ENCODE results near the gene TMEM50B. TPM values are rescaled to one million over a fixed set of nuclear protein-coding genes. Genes with fewer than 3 reads are reported as not detected.
"Not testable (repeated sequence)": the region's sequence is repeated elsewhere in the genome, so short reads cannot be mapped to it uniquely, and the experiment has no call there.

TMEM50B gene
- 7.0 and 8.0 TPM in 2 replicates for total RNA-seq (2014; rRNA removed; shearing (Covaris generic))

DNA sequence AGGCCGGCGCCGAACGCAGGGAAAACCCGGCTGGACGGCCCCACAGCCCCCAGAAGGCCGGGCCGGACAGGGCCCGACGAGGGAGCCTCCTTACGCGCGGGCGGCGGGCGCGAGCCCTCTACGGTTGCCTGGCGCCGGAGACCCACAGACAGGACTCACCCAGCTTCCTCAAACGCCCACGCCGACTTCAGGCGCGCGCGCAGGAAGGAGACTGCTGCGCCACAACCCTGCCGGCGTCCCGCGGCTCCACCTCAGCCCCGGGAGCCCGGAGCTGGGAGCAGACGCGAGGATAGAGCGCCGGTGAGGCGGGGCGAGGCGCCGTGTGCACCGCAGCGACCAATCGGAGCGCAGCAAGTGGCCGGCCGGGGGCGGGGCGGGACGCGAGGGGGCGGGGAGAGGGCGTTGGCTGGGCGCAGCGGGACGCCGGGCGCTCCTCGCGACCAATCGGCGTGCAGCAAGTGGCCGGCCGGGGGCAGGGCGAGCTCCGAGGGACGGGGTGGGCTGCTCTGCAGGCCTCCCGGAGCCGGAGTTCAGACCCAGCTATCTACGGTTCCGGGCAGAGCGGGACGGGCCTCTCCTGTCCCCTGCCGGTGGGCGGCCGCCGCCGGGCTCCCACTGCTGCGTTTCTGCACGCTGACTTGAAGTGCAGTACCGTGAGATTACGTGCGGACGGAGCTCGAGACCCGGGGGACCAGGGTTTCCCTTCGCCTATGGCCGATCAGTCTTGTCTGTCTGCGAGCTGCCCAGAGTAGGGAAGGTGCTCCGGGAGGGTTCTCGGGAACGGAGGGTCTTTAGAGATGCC lies at the start of gene TMEM50B:
TMEM50B (minus strand) TSS at position 296 of the 802 bp plus-strand sequence. CDS start 11,089 bp downstream, outside the sequence.
- DNase-seq (ENCODE audit: low spot score) = peak; percentile 86

DNA sequence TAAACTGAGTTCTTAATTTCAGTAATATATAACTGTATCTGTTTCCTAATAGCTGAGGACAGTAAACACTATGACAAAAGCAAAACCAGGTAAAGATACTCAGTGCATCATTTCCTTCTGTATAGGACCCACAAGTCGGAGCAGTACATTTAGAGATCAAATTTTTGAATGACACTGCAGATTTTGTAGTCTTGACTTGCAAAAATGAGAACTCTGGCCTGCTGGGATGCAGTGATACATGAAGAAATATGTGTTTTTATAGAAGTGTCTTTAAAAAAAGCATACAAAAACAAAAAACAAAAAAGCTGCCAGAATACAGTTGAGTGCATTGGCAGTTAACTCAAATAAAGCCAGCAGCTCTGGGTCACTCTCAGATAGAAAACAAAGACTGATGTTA lies 43.2 kb upstream of the TMEM50B start:
- DNase-seq (ENCODE audit: low spot score) = no peak

DNA sequence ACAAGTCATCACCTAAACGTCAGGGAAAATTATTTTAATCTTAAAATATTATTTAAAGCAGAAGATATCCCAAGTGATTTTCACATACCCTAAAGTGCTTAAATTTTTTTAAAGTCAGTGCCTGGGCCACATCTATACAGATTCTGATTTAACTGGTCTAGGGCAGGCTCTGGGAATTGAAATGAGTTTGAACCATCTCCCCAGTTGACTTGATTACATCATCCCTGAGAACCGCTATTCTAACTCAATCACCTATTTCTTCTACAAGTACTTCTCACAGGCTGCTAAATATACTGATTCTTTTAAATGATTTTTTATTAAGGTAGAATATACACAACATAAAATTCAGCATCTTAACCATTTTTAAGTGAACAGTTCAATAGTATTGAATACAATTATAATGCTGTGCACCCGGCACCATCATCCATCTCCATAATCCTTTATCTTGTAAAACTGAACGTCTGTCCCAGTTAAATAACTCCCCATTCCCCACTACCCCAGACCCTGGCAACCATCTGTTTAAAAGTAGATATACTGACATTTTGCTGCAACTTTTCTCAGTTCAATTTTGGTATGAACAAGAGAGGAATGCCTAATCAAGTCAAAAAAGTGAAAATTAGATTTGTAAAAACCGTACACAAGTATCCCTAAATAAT lies 42.7 kb upstream of the TMEM50B start:
- DNase-seq (ENCODE audit: low spot score) = no peak

- no peak for DNase-seq (ENCODE audit: low spot score)
These were observed 39.1 kb upstream of the TMEM50B start for GRCh38 chr21:33518899-33519298.

GRCh38 chr21:33514229-33514628 lies 34.5 kb upstream of the TMEM50B start:
- DNase-seq (ENCODE audit: low spot score) = no peak

DNA sequence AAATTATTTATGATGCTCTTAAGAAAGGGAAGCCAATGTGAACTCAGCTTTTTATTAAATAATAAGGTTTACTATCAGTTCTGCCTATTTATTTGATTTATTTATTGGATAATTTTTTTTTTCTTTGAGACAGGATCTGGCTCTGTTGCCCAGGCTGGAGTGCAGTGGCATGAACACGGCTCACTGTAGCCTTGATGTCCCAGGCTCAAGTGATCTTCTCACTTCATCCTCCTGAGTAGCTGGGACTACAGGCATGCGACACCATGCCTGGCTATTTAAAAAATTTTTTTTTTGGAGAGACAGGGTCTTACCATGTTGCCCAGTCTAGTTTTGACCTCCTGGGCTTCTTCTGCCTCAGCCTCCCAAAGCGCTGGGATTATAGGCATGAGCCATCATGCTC lies 32.7 kb upstream of the TMEM50B start:
- DNase-seq (ENCODE audit: low spot score) = no peak

DNA sequence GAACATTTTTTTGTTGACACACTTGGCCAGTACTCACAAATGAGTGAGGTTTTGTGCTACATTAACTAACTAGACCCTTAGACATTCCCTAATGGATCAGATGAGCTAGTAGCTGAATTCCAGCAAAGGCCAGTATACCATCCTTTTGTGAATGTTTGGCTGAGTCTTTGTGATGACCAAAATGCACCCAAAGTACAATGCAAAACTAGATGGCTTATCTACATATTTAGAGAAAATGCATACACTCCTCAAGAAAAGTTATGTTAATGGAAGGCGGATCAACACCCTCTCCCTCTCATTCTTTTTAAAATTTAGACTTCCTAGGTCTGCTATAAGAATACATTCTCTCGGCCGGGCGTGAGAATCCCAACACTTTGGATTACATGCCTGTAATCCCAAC lies 31.9 kb upstream of the TMEM50B start:
- DNase-seq (ENCODE audit: low spot score) = no peak

DNA sequence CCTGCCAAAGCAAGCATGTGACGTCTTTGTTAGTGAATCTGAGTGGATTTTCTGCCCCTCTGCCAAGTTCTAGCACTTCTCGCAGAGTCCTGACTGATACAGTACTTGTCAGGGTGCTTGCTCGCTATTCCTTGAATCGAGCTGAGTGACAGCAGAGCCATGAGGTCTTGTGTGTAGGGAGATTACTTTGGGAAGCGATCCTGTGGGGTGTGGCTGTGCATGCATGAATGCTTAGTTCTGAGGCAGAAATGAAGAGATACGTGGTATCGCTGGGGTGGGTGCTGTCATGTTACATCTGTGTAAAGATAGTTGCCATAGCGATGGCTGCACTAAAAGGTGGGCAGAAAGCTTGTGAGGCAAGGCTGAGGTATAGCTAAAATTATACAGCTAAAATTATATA lies 31.1 kb upstream of the TMEM50B start:
- DNase-seq (ENCODE audit: low spot score) = no peak

GRCh38 chr21:33507003-33507402 lies 27.2 kb upstream of the TMEM50B start:
- DNase-seq (ENCODE audit: low spot score) = not testable (repeated sequence)

- DNase-seq (ENCODE audit: low spot score) = no peak
These were observed 26.1 kb upstream of the TMEM50B start for GRCh38 chr21:33505833-33506232.

DNA sequence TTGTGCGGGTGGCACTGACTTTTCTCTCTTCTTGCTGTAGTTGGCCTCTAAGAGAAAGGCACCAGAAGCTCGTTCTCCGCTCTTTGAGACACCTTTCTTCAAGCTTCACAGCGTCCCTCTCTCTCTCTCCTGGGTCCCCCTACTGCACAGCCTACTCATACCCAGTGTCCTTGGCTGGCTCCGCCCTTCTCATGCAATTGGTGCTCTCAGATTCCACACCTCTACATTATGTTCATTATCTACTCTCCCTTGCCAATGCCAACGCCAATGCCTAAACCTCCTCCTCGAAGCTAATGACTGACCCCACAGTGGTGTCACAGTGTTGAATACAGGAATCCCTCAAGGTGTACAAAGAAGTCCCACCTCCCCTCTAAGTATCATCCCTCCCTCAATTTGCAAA lies 16.6 kb upstream of the TMEM50B start:
- DNase-seq (ENCODE audit: low spot score) = no peak

- no peak for DNase-seq (ENCODE audit: low spot score)
These were observed 16.0 kb upstream of the TMEM50B start for GRCh38 chr21:33495743-33496142.

GRCh38 chr21:33493756-33494155 lies 14.0 kb upstream of the TMEM50B start:
- DNase-seq (ENCODE audit: low spot score) = no peak

- DNase-seq (ENCODE audit: low spot score) = no peak
These were observed 12.8 kb upstream of the TMEM50B start for GRCh38 chr21:33492571-33492970.

DNA sequence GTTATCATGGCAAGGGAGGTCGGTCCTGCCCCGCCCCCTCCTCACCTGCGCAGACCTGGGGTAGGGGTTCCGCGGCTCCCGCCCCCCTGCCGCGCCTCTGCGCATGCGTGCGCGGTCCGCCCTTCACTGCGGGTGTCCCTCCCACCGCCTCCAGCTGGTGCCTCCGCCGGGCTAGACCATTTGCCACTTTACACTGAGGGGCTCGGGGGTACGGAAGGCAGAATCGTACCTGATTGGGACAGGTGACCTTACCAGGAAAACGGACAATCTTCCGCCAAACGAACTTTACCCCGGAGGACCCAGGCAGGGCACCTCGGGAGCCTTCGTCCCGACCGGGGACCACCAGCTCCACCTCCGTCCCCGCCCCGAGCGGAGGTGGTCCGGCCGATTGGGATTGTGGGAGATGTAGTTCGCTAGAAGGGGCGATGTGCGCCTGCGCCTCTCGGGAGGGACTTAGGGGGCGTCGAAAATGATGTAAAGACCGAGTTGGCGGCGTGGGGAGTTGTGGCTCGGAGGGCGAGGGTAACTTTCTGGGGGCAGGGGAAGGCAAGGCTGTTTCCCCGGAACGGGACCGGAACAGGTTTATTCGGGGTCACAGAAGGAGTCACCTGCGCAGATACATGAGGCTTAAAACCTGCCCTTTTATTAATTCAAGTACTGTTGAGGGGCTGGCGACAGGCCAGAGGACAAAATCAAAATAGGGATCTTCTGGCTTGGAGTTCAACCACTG lies 11.8 kb upstream of the TMEM50B start, which contains the start of gene DNAJC28:
DNAJC28 (minus strand) TSS at position 344 of the 730 bp plus-strand sequence. CDS start 2,323 bp downstream, outside the sequence.
- DNase-seq (ENCODE audit: low spot score) = peak; percentile 78

GRCh38 chr21:33490991-33491372 lies 11.2 kb upstream of the TMEM50B start:
- peak; percentile 30 for DNase-seq (ENCODE audit: low spot score)

GRCh38 chr21:33488936-33489335 lies 9.2 kb upstream of the TMEM50B start:
- DNase-seq (ENCODE audit: low spot score) = no peak

- no peak for DNase-seq (ENCODE audit: low spot score)
These were observed 8.2 kb upstream of the TMEM50B start for GRCh38 chr21:33487996-33488395.

DNA sequence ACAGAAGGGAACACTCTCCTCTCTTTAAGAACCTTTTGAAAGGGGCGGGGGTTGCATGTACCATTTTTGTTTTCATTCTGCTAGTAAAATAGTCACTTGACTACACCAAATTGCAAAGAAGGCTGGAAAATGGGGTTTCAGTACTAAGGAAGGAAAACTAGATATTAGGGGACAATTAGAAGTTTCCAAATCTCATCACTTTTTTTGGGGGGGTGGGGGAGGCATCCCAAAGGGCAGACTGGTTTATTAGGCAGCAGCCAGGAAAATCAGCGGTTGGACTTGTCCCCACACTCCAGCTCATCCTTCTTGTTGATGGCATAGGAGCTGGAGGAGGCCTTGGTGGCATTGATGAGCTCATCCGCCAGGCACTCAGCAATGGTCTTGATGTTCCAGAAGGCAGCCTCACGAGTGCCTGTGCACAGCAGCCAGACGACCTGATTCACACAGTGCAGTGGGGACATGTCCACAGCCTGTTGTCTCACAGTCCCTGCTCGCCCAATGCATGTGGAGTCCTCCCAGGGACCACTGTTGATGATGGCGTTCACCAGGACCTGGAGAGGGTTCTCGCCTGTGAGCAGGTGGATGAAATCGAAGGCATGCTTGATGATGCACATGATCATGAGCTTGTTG lies 1.7 kb upstream of the TMEM50B start:
- DNase-seq (ENCODE audit: low spot score) = no peak

- DNase-seq (ENCODE audit: low spot score) = no peak
These were observed 818 bp upstream of the TMEM50B start for GRCh38 chr21:33480481-33481103.

All from HT-29 (cell line).